Fibroblast of lung (primary cell): ENCODE results near the gene SYPL1. TPM values are rescaled to one million over a fixed set of nuclear protein-coding genes. Genes with fewer than 3 reads are reported as not detected.

Experiments used
- DNase-seq, 2 donors: peaks; one replicate each; pipeline versions ENCODE4 v3.0.0 to v3.0.0-alpha.2; 2010; ENCODE audit warnings: low read depth in 2 of 2
- H2AFZ ChIP-seq: 2 replicates; pipeline ENCODE4 v1.5.1; 2012; ENCODE audit warnings: low read length, control low read depth, inconsistent platforms
- H3K27ac ChIP-seq: 2 replicates; pipeline ENCODE4 v1.5.1; 2011; ENCODE audit warnings: low read length, control low read depth; ENCODE audit not compliant: insufficient read depth
- H3K27me3 ChIP-seq: 2 replicates; pipeline ENCODE4 v1.5.1; 2011; ENCODE audit warnings: mild to moderate bottlenecking, low read length; ENCODE audit not compliant: control insufficient read depth, insufficient read depth
- H3K36me3 ChIP-seq: 2 replicates; pipeline ENCODE4 v1.5.1; 2011; ENCODE audit warnings: low read length; ENCODE audit not compliant: control insufficient read depth, insufficient read depth
- H3K4me1 ChIP-seq: 2 replicates; pipeline ENCODE4 v1.5.1; 2011; ENCODE audit warnings: low read length; ENCODE audit not compliant: control insufficient read depth, insufficient read depth; ENCODE audit errors: extremely low read depth
- H3K4me2 ChIP-seq: 2 replicates; pipeline ENCODE4 v1.5.1; 2011; ENCODE audit warnings: low read length, control low read depth; ENCODE audit not compliant: insufficient read depth; ENCODE audit errors: extremely low read depth
- H3K4me3 ChIP-seq, 4 experiments: fragments of 200-600 bp in 1 of 4; sonication (generic) in 1 of 4; replicated peaks in 1 of 4; 2 replicates each; pipeline ENCODE4 v1.5.1; 2011 to 2016; ENCODE audit warnings: low read length in 4 of 4, low read depth in 3 of 4, mild to moderate bottlenecking in 3 of 4, control low read depth in 2 of 4, inconsistent platforms in 1 of 4, mixed read lengths in 1 of 4; ENCODE audit not compliant: insufficient read depth in 1 of 4; ENCODE audit errors: control extremely low read depth in 1 of 4
- H3K79me2 ChIP-seq: 2 replicates; pipeline ENCODE4 v1.5.1; 2012; ENCODE audit warnings: mild to moderate bottlenecking, low read length, inconsistent platforms; ENCODE audit not compliant: control insufficient read depth, insufficient read depth
- H3K9ac ChIP-seq: 2 replicates; pipeline ENCODE4 v1.5.1; 2011; ENCODE audit warnings: mild to moderate bottlenecking, low read length, control low read depth; ENCODE audit not compliant: insufficient read depth
- H3K9me3 ChIP-seq: 2 replicates; pipeline ENCODE4 v1.5.1; 2012; ENCODE audit warnings: low read depth, low read length; ENCODE audit not compliant: control insufficient read depth, insufficient read depth
- H4K20me1 ChIP-seq: 2 replicates; pipeline ENCODE4 v1.5.1; 2011; ENCODE audit warnings: low read length; ENCODE audit not compliant: control insufficient read depth, insufficient read depth; ENCODE audit errors: extremely low read depth
- EZH2 ChIP-seq: IDR thresholded peaks from 2 replicates; pipeline ENCODE4 v1.5.1; 2012; ENCODE audit warnings: low read length, control low read depth, mild to moderate bottlenecking; ENCODE audit errors: missing control alignments
- polyA plus RNA-seq, 2 donors: library from polyadenylated mRNA; depleted of rRNA in 1 of 2; stranded (reverse) in 1 of 2; unstranded in 1 of 2; fragments of >200 nt; gene quantifications; 2 replicates each; pipeline ENCODE4 v1.2.1, GENCODE V29; 2011 to 2012; ENCODE audit warnings: missing spikeins in 1 of 2
- total RNA-seq: library from RNA; depleted of rRNA; stranded (reverse); fragments of >200 nt; gene quantifications from 2 replicates; pipeline ENCODE4 v1.2.1, GENCODE V29; 2014
- TF ChIP-seq, protein P1 (sequence below), 2 donors: IDR thresholded peaks in 1 of 2; conservative IDR thresholded peaks in 1 of 2; 1 replicate in 1 of 2; 2 replicates in 1 of 2; pipeline ENCODE4 v1.5.1; 2011 to 2012; ENCODE audit warnings: low read length in 2 of 2, control low read depth in 1 of 2, inconsistent platforms in 1 of 2, low read depth in 1 of 2, mild to moderate bottlenecking in 1 of 2

The SYPL1 gene
- total and polyA plus RNA-seq, 2 donors (not counting 1 experiment from before 2014, with no cell fraction given): 71.0 to 132 TPM

DNA sequence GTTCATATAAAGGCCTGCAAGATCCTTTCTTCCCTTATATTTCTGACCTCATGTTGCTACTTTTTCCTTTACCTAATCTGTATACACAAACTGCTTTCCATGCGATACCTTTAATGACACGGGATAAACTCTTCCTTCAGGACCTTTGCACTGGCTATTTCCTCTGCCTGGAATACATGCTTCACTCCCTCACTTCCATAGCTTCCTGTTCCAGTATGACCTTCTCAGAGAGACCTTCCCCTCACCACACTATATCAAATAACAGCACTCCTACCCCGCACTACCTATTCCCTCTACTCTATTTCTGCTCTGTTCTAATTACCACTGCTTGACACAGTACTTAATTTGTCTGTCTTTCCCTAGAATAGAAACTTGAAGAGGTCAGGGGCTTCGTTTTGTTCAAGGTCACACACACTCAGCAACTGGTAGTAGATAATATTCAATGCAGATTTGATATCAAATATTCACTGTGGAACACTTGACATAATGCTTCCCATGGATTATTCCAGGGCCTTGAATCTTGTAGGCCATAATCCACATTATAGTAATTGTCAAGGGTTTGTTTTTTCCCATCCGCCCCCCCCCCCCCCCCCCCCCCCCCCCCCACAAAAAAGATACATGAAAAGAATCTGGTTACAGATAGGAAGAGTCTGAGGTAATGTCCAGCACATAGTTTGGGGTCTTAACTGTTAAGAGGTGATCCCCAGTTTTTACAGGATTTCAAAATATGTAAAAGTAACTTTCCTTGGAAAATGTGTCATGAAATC, 11.1 kb downstream of the SYPL1 start:
- H3K4me2 ChIP-seq: no peak overlapping the region
- peak in 1 of 2 donors; percentile 45 for DNase-seq
- H3K9ac ChIP-seq: no peak overlapping the region
- H2AFZ ChIP-seq: no peak overlapping the region
- H3K9me3 ChIP-seq: no peaks in the 10 kb centered on the region
- peaks cover 56% of the 10 kb centered on the region for H3K79me2 ChIP-seq
- peaks cover 3% of the 10 kb centered on the region for H4K20me1 ChIP-seq
- H3K4me1 ChIP-seq: no peaks in the 10 kb centered on the region
- no peak for TF ChIP-seq EZH2
- TF ChIP-seq, protein P1, sequence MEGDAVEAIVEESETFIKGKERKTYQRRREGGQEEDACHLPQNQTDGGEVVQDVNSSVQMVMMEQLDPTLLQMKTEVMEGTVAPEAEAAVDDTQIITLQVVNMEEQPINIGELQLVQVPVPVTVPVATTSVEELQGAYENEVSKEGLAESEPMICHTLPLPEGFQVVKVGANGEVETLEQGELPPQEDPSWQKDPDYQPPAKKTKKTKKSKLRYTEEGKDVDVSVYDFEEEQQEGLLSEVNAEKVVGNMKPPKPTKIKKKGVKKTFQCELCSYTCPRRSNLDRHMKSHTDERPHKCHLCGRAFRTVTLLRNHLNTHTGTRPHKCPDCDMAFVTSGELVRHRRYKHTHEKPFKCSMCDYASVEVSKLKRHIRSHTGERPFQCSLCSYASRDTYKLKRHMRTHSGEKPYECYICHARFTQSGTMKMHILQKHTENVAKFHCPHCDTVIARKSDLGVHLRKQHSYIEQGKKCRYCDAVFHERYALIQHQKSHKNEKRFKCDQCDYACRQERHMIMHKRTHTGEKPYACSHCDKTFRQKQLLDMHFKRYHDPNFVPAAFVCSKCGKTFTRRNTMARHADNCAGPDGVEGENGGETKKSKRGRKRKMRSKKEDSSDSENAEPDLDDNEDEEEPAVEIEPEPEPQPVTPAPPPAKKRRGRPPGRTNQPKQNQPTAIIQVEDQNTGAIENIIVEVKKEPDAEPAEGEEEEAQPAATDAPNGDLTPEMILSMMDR (conservative IDR thresholded peaks at IDR 0.05 in 1 of 2, IDR thresholded peaks at IDR 0.05 in 1 of 2; ENCODE audit: low read depth in 1 of 2, low read length in 2 of 2): no peak
- H3K27ac ChIP-seq: no peak overlapping the region
- H3K36me3 ChIP-seq: peaks cover 3% of the 10 kb centered on the region
- H3K27me3 ChIP-seq: no peaks in the 10 kb centered on the region
- no peak overlapping the region for H3K4me3 ChIP-seq

DNA sequence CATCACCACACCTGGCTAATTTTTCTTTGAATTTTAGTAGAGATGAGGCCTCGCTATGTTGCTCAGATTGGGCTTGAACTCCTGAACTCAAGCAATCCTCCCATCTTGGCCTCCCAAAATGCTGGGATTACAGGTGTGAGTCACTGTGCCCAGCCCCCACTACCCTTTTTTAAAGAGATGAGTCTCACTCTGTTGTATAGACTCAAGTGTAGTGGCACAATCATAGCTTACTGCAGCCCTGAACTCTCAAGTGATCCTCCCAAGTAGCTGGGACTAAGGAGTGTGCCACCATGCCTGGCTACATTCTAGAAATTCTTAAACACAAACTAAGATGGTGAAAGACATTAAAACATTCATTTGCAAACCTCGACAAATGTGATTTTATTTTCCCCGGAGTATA, 12.6 kb downstream of the SYPL1 start:
- peaks cover 3% of the 10 kb centered on the region for H4K20me1 ChIP-seq
- H3K9ac ChIP-seq: no peak overlapping the region
- no peak overlapping the region for H3K4me2 ChIP-seq
- no peak overlapping the region for H3K4me3 ChIP-seq
- H3K4me1 ChIP-seq: no peaks in the 10 kb centered on the region
- TF ChIP-seq, protein P1 (conservative IDR thresholded peaks at IDR 0.05 in 1 of 2, IDR thresholded peaks at IDR 0.05 in 1 of 2; ENCODE audit: low read depth in 1 of 2, low read length in 2 of 2): no peak
- no peak for TF ChIP-seq EZH2
- H3K36me3 ChIP-seq: peaks cover 3% of the 10 kb centered on the region
- no peak for DNase-seq
- H3K27ac ChIP-seq: no peak overlapping the region
- H2AFZ ChIP-seq: no peak overlapping the region
- peaks cover 43% of the 10 kb centered on the region for H3K79me2 ChIP-seq
- no peaks in the 10 kb centered on the region for H3K9me3 ChIP-seq
- no peaks in the 10 kb centered on the region for H3K27me3 ChIP-seq

DNA sequence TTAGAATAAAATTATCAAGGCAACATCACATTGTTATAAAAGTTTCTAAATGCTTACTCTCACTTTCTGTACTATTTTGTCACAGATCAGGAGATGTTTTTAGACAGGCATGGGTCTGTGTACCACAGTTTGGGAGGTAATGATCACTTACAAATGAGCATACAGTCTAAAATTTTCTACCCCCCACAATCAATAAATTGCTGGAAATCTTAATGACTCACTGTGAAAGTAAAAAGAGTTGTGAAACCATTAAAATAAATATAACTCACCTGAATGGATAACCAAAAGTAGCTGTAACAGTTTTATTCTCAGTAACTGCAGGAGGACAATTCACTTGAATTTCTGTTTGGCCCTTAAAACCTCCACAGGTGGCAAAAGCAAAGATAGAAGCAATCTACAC, 13.2 kb downstream of the SYPL1 start:
- Histone ChIP-seq H4K20me1 (peaks cover 3% of the 10 kb centered on the region), H3K27ac (no peak overlapping the region), H3K27me3 (no peaks in the 10 kb centered on the region), H3K9me3 (no peaks in the 10 kb centered on the region), H3K4me2 (no peak overlapping the region), H3K4me1 (no peaks in the 10 kb centered on the region), H3K36me3 (peaks cover 3% of the 10 kb centered on the region), H3K79me2 (peaks cover 39% of the 10 kb centered on the region), H2AFZ (no peak overlapping the region), H3K9ac (no peak overlapping the region), H3K4me3 (no peak overlapping the region)
- TF ChIP-seq, protein P1 (conservative IDR thresholded peaks at IDR 0.05 in 1 of 2, IDR thresholded peaks at IDR 0.05 in 1 of 2; ENCODE audit: low read depth in 1 of 2, low read length in 2 of 2): no peak
- no peak for TF ChIP-seq EZH2
- no peak for DNase-seq
